RWPE1 (cell line): Measurements from ENCODE around the gene FSHR.

ENCODE experiments used
- CTCF ChIA-PET: fragments of 350-600 bp; sonication (Branson Sonifier 250); formaldehyde crosslinking; extraction: SDS; loops from one replicate; lab custom pipeline; 2021; lab: Yijun Ruan, JAX
- POLR2A ChIA-PET: fragments of 400-600 bp; formaldehyde crosslinking; extraction: SDS; loops from one replicate; lab custom pipeline; 2020; ENCODE audit warnings: antibody characterized with exemption; ENCODE audit not compliant: low non-redundant PET; lab: Yijun Ruan, JAX
- DNase-seq: peaks from one replicate; pipeline ENCODE4 v3.0.0; 2012; ENCODE audit warnings: low spot score
- H3K27ac ChIP-seq: fragments of 450-650 bp; 2 replicates; pipeline ENCODE4 v1.5.1; 2017
- TF ChIP-seq, protein P1 (sequence below): fragments of 450-650 bp; conservative IDR thresholded peaks from 2 replicates; pipeline ENCODE4 v1.5.1; 2017; ENCODE audit warnings: low read depth, mild to moderate bottlenecking

The FSHR gene

DNA sequence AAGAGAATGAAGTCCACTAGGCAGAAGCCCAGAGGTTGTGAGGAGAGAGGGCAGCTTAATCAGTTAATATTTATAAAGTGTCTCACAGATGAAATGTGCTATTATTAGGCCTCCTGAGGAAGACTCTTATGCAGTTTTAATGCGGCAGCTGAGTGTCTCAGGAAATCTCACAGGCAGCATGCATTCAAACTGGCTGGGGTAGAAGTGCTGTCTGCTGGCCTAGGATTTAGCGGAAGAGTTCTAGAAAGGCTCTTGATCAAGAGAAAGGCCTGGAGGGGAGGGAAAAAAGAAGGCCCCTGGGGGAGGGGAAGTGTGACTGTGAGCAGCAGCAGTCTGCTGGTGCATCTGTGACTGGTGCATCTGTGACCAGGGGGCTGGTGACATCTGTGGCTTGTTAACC, 133.0 kb downstream of the FSHR start:
- no peak overlapping the region for H3K27ac ChIP-seq
- DNase-seq, result no peak
- ChIA-PET POLR2A (no interaction called here), CTCF (no interaction called here)
- TF ChIP-seq, protein P1, sequence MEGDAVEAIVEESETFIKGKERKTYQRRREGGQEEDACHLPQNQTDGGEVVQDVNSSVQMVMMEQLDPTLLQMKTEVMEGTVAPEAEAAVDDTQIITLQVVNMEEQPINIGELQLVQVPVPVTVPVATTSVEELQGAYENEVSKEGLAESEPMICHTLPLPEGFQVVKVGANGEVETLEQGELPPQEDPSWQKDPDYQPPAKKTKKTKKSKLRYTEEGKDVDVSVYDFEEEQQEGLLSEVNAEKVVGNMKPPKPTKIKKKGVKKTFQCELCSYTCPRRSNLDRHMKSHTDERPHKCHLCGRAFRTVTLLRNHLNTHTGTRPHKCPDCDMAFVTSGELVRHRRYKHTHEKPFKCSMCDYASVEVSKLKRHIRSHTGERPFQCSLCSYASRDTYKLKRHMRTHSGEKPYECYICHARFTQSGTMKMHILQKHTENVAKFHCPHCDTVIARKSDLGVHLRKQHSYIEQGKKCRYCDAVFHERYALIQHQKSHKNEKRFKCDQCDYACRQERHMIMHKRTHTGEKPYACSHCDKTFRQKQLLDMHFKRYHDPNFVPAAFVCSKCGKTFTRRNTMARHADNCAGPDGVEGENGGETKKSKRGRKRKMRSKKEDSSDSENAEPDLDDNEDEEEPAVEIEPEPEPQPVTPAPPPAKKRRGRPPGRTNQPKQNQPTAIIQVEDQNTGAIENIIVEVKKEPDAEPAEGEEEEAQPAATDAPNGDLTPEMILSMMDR, result no peak

DNA sequence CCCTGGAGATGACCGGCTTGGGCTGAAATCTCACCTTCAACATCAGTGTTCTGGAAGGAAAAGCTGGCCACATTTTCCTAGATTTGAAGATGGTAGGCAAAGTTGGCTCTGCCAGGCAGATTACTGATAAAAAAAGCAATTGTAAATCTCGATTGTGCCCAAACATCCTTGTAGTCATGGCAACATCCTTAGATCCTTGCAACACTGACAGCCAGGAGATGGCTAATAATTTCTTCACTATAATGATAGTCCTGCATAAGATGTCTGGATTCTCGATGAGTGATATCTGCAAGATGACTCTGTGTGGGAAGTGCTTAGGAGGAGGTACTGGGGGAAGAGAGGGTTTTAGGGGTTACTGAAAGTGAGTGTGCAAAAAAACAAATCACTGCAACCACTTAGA, 149.1 kb downstream of the FSHR start:
- POLR2A ChIA-PET, result no interaction called here
- no peak for DNase-seq
- TF ChIP-seq, protein P1, result no peak
- H3K27ac ChIP-seq, result no peak overlapping the region
- CTCF ChIA-PET, result no interaction called here

DNA sequence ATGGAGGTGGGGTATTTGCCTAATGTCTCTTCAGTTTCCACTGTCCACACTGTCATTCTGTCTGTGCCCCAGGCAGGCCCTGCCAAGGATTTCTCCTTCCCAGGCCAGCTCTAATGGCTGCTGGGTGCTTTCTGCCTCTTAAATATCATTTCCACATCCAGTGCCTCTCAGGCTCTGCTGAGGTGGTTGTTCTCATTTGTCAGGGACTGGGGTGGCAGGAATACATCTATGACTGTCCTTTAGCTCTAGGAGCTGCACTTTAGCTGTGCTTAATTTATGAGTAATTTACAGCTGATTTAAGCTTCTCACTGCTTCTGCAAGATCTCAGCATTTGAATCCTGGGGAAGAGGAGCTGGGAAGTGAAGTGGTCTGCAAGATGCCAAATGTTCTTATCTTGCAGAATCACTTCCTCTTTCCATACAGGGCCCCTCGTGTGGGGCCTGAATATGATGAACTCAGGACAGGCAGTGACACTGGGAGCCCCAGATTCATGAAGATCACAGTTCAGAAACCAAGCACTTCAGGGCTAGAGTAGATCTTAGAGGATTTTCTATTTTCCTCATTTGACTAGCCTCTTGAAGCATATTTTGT, 150.2 kb downstream of the FSHR start:
- no peak overlapping the region for H3K27ac ChIP-seq

DNA sequence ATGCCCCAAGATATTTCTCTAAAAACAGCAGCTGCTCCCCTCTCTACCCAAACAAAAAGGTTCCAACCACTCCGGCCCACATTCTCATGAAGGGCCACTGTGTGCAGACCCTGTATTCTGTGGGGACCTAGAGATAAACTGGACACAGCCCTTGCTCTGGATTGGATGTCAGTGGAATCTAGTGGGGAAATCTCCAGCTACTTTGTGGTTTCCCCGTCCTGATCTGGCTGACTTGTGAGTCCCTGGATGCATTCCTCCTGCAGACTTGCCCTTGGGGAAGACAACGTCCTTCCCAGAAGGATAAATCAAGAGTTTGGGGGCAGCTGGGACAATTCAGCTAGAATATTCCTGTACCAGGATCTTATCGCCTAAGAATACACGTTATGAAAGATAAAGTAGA, 151.1 kb downstream of the FSHR start:
- CTCF ChIA-PET, result no interaction called here
- no peak overlapping the region for H3K27ac ChIP-seq
- no peak for DNase-seq
- TF ChIP-seq, protein P1, result no peak
- POLR2A ChIA-PET, result no interaction called here

More for the DNA sequence above, 150.2 kb downstream of the FSHR start:
- CTCF ChIA-PET, result no interaction called here
- POLR2A ChIA-PET, result no interaction called here
- DNase-seq, result no peak
- TF ChIP-seq, protein P1, result no peak

DNA sequence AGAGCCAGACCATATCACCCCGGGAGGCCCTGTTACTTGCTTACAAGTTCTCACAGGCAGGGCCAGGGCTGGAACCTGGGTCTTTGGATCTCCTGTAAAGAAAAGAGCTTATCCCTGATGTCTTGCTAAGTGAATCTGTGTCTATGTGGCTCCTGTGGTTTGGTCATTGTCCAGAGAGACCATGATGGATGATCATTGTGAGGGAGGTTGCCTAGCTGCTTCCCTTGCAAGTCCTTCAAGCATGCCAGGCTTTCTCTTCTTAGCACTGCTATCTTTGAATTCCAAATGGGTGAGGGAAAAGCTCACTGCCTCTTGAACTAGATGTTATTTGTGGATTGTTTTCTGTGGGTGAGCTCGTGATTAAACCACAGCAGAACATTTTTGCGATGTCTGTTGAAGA, 151.6 kb downstream of the FSHR start:
- no peak overlapping the region for H3K27ac ChIP-seq
- POLR2A ChIA-PET, result no interaction called here
- TF ChIP-seq, protein P1, result no peak
- DNase-seq, result no peak
- CTCF ChIA-PET, result interaction anchor here (0.8 kb wide), 1 partner anchor 56 kb away, joined by 3 read pairs; no protein-coding TSS in a partner anchor

DNA sequence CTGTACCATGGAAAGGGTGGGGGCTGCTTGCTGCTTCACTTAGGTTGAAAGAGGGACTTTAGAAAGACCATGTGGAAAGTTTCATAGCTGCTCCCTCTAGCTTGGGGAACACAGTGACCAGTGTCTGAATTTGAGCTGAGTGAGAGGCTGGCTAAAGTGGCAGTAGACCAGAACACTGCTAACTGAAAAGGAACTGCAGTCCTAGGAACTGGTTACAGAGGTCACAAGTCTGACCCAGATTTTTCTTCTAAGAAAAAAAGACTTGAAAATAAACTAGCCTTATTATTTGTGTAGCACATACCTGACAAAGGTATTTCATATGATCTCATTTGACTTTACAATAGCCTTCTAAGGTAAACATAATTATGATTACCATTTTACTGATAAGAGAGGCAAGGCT, 153.6 kb downstream of the FSHR start:
- ChIA-PET CTCF (no interaction called here), POLR2A (no interaction called here)
- H3K27ac ChIP-seq, result no peak overlapping the region
- TF ChIP-seq, protein P1, result no peak
- DNase-seq, result no peak
